Measurements from ENCODE around the gene MUC5B.

The MUC5B gene

GRCh38 chr11:1238767-1239595 lies 16.1 kb downstream of the MUC5B start:
- no peaks in the 10 kb centered on the region for H3K27me3 ChIP-seq (ENCODE audit: insufficient read depth, poor library complexity, severe bottlenecking)
- no peak for DNase-seq (ENCODE audit: low read depth in 1 of 2, low spot score in 1 of 2)
- no peak overlapping the region for H3K27ac ChIP-seq (replicated peaks)
- H3K4me3 ChIP-seq (replicated peaks; ENCODE audit: insufficient read depth, low read length): no peak overlapping the region
- peak; percentile 92 for TF ChIP-seq REST (IDR thresholded peaks at IDR 0.05; ENCODE audit: insufficient replicate concordance, low read depth)
- TF ChIP-seq, protein P1, sequence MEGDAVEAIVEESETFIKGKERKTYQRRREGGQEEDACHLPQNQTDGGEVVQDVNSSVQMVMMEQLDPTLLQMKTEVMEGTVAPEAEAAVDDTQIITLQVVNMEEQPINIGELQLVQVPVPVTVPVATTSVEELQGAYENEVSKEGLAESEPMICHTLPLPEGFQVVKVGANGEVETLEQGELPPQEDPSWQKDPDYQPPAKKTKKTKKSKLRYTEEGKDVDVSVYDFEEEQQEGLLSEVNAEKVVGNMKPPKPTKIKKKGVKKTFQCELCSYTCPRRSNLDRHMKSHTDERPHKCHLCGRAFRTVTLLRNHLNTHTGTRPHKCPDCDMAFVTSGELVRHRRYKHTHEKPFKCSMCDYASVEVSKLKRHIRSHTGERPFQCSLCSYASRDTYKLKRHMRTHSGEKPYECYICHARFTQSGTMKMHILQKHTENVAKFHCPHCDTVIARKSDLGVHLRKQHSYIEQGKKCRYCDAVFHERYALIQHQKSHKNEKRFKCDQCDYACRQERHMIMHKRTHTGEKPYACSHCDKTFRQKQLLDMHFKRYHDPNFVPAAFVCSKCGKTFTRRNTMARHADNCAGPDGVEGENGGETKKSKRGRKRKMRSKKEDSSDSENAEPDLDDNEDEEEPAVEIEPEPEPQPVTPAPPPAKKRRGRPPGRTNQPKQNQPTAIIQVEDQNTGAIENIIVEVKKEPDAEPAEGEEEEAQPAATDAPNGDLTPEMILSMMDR (IDR thresholded peaks at IDR 0.05; ENCODE audit: insufficient read depth, low read length): no peak
- no peak for TF ChIP-seq SPI1 (IDR thresholded peaks at IDR 0.05; ENCODE audit: borderline replicate concordance, low read depth)

- no peak for TF ChIP-seq GABPA (IDR thresholded peaks at IDR 0.05; ENCODE audit: low read depth)
- TF ChIP-seq SPI1 (IDR thresholded peaks at IDR 0.05; ENCODE audit: borderline replicate concordance, low read depth): no peak
- no peak for TF ChIP-seq POLR2AphosphoS5 (IDR thresholded peaks at IDR 0.05; ENCODE audit: low read depth)
- no peak for DNase-seq (ENCODE audit: low read depth in 1 of 2, low spot score in 1 of 2)
- H3K4me3 ChIP-seq (replicated peaks; ENCODE audit: insufficient read depth, low read length): no peak overlapping the region
These were observed 16.8 kb downstream of the MUC5B start for GRCh38 chr11:1239596-1240205.

GRCh38 chr11:1240771-1241170 lies 17.9 kb downstream of the MUC5B start:
- TF ChIP-seq, protein P1 (IDR thresholded peaks at IDR 0.05; ENCODE audit: insufficient read depth, low read length): no peak
- no peak for TF ChIP-seq GABPA (IDR thresholded peaks at IDR 0.05; ENCODE audit: low read depth)
- no peak for TF ChIP-seq SPI1 (IDR thresholded peaks at IDR 0.05; ENCODE audit: borderline replicate concordance, low read depth)
- TF ChIP-seq REST (IDR thresholded peaks at IDR 0.05; ENCODE audit: insufficient replicate concordance, low read depth): no peak
- TF ChIP-seq POLR2AphosphoS5 (IDR thresholded peaks at IDR 0.05; ENCODE audit: low read depth): no peak

More at GRCh38 chr11:1239596-1240205, 16.8 kb downstream of the MUC5B start:
- Histone ChIP-seq H3K27ac (replicated peaks) (no peak overlapping the region), H3K27me3 (ENCODE audit: insufficient read depth, poor library complexity, severe bottlenecking) (no peaks in the 10 kb centered on the region)

GRCh38 chr11:1241706-1242105 lies 18.8 kb downstream of the MUC5B start:
- H3K27me3 ChIP-seq (ENCODE audit: insufficient read depth, poor library complexity, severe bottlenecking): no peaks in the 10 kb centered on the region

More at GRCh38 chr11:1240771-1241170, 17.9 kb downstream of the MUC5B start:
- no peak overlapping the region for H3K27ac ChIP-seq (replicated peaks)
- no peak for DNase-seq (ENCODE audit: low read depth in 1 of 2, low spot score in 1 of 2)
- no peak overlapping the region for H3K4me3 ChIP-seq (replicated peaks; ENCODE audit: insufficient read depth, low read length)
- H3K27me3 ChIP-seq (ENCODE audit: insufficient read depth, poor library complexity, severe bottlenecking): no peaks in the 10 kb centered on the region

More at GRCh38 chr11:1241706-1242105, 18.8 kb downstream of the MUC5B start:
- no peak overlapping the region for H3K27ac ChIP-seq (replicated peaks)
- H3K4me3 ChIP-seq (replicated peaks; ENCODE audit: insufficient read depth, low read length): no peak overlapping the region
- no peak for DNase-seq (ENCODE audit: low read depth in 1 of 2, low spot score in 1 of 2)
- TF ChIP-seq, protein P1 (IDR thresholded peaks at IDR 0.05; ENCODE audit: insufficient read depth, low read length): no peak
- TF ChIP-seq GABPA (IDR thresholded peaks at IDR 0.05; ENCODE audit: low read depth) (no peak), REST (IDR thresholded peaks at IDR 0.05; ENCODE audit: insufficient replicate concordance, low read depth) (no peak), POLR2AphosphoS5 (IDR thresholded peaks at IDR 0.05; ENCODE audit: low read depth) (no peak), SPI1 (IDR thresholded peaks at IDR 0.05; ENCODE audit: borderline replicate concordance, low read depth) (no peak)
